H9 (cell line): ENCODE data around the gene CEBPE. TPM values are rescaled to one million over a fixed set of nuclear protein-coding genes. Genes with fewer than 3 reads are reported as not detected.

ENCODE experiments used
- DNase-seq: peaks from one replicate; pipeline ENCODE4 v3.0.0-alpha.2; 2017
- H2AFZ ChIP-seq: one replicate; pipeline ENCODE4 v1.6.1; 2013; ENCODE audit warnings: mild to moderate bottlenecking, low read length, control low read depth, moderate library complexity
- H2AK5ac ChIP-seq: 2 replicates; pipeline ENCODE4 v1.6.1; 2013; ENCODE audit warnings: low read length, control low read depth, mixed read lengths; ENCODE audit not compliant: insufficient read length
- H2BK120ac ChIP-seq: one replicate; pipeline ENCODE4 v1.6.1; 2013; ENCODE audit warnings: low read depth, mild to moderate bottlenecking, low read length, control low read depth, inconsistent platforms; ENCODE audit not compliant: poor library complexity, severe bottlenecking
- H2BK12ac ChIP-seq: 2 replicates; pipeline ENCODE4 v1.6.1; 2013; ENCODE audit warnings: low read length, control low read depth, mixed read lengths, low read depth; ENCODE audit not compliant: insufficient read length
- H2BK15ac ChIP-seq: 2 replicates; pipeline ENCODE4 v1.6.1; 2013; ENCODE audit warnings: low read depth, low read length, control low read depth
- H2BK20ac ChIP-seq: one replicate; pipeline ENCODE4 v1.6.1; 2013; ENCODE audit warnings: low read depth, mild to moderate bottlenecking, low read length, control low read depth, inconsistent platforms; ENCODE audit not compliant: poor library complexity, severe bottlenecking
- H2BK5ac ChIP-seq: 2 replicates; pipeline ENCODE4 v1.6.1; 2013; ENCODE audit warnings: low read length, control low read depth, mixed read lengths; ENCODE audit not compliant: insufficient read length
- H3K14ac ChIP-seq: 2 replicates; pipeline ENCODE4 v1.6.1; 2013; ENCODE audit warnings: low read length, control low read depth; ENCODE audit not compliant: insufficient read depth
- H3K18ac ChIP-seq: 2 replicates; pipeline ENCODE4 v1.6.1; 2013; ENCODE audit warnings: low read depth, mild to moderate bottlenecking, mixed read lengths, low read length, control low read depth; ENCODE audit not compliant: insufficient read length
- H3K23ac ChIP-seq: 2 replicates; pipeline ENCODE4 v1.6.1; 2013; ENCODE audit warnings: low read length, control low read depth, mixed read lengths, low read depth; ENCODE audit not compliant: insufficient read length
- H3K23me2 ChIP-seq: 2 replicates; pipeline ENCODE4 v1.6.1; 2013; ENCODE audit warnings: low read depth, mild to moderate bottlenecking, mixed read lengths, low read length, control low read depth; ENCODE audit not compliant: insufficient read length, poor library complexity, severe bottlenecking
- H3K27ac ChIP-seq: 2 replicates; pipeline ENCODE4 v1.5.1; 2013; ENCODE audit warnings: low read length, control low read depth, mixed read lengths, low read depth; ENCODE audit not compliant: insufficient read length
- H3K27me3 ChIP-seq: 2 replicates; pipeline ENCODE4 v1.6.1; 2013; ENCODE audit warnings: low read length, control low read depth, inconsistent platforms; ENCODE audit not compliant: insufficient read depth
- H3K4ac ChIP-seq: 2 replicates; pipeline ENCODE4 v1.6.1; 2013; ENCODE audit warnings: low read depth, mild to moderate bottlenecking, control low read depth, inconsistent platforms, low read length, moderate library complexity
- H3K4me1 ChIP-seq: 2 replicates; pipeline ENCODE4 v1.6.1; 2013; ENCODE audit warnings: low read length, control low read depth, inconsistent platforms; ENCODE audit not compliant: insufficient read depth
- H3K4me2 ChIP-seq: 2 replicates; pipeline ENCODE4 v1.6.1; 2013; ENCODE audit warnings: low read length, control low read depth, mixed read lengths; ENCODE audit not compliant: insufficient read length, insufficient read depth
- H3K56ac ChIP-seq: 2 replicates; pipeline ENCODE4 v1.6.1; 2013; ENCODE audit warnings: low read depth, mild to moderate bottlenecking, mixed read lengths, low read length, control low read depth; ENCODE audit not compliant: insufficient read length
- H3K79me1 ChIP-seq: 2 replicates; pipeline ENCODE4 v1.6.1; 2013; ENCODE audit warnings: low read depth, mild to moderate bottlenecking, moderate library complexity, low read length, control low read depth, inconsistent platforms; ENCODE audit not compliant: insufficient read depth, poor library complexity, severe bottlenecking
- H3K79me2 ChIP-seq: 2 replicates; pipeline ENCODE4 v1.6.1; 2013; ENCODE audit warnings: low read length, control low read depth, inconsistent platforms; ENCODE audit not compliant: insufficient read depth
- H3K9ac ChIP-seq: 2 replicates; pipeline ENCODE4 v1.6.1; 2013; ENCODE audit warnings: low read length, control low read depth, mixed read lengths; ENCODE audit not compliant: insufficient read length; ENCODE audit errors: extremely low read depth
- H3K9me3 ChIP-seq: one replicate; pipeline ENCODE4 v1.6.1; 2013; ENCODE audit warnings: low read depth, low read length, inconsistent platforms; ENCODE audit not compliant: control insufficient read depth
- H3T11ph ChIP-seq: one replicate; pipeline ENCODE4 v1.6.1; 2013; ENCODE audit warnings: mild to moderate bottlenecking, low read length, control low read depth, inconsistent platforms
- H4K20me1 ChIP-seq: one replicate; pipeline ENCODE4 v1.6.1; 2013; ENCODE audit not compliant: control insufficient read depth, insufficient read length, insufficient read depth
- H4K5ac ChIP-seq: 2 replicates; pipeline ENCODE4 v1.6.1; 2013; ENCODE audit warnings: low read depth, mild to moderate bottlenecking, mixed read lengths, low read length, control low read depth; ENCODE audit not compliant: insufficient read length
- H4K8ac ChIP-seq: replicated peaks from 2 replicates; pipeline ENCODE4 v1.6.1; 2013; ENCODE audit warnings: low read length, control low read depth, mixed read lengths, low read depth; ENCODE audit not compliant: insufficient read length
- H4K91ac ChIP-seq: 2 replicates; pipeline ENCODE4 v1.6.1; 2013; ENCODE audit warnings: low read depth, mild to moderate bottlenecking, moderate library complexity, mixed read lengths, low read length, control low read depth; ENCODE audit not compliant: insufficient read length
- H3K27ac Mint-ChIP-seq, 3 experiments: 2 replicates in 2 of 3; 3 replicates in 1 of 3; pipeline ENCODE4 v1.8.0; 2020 to 2021; ENCODE audit warnings: mixed read lengths in 3 of 3, mild to moderate bottlenecking in 1 of 3, moderate library complexity in 1 of 3
- H3K27me3 Mint-ChIP-seq: 2 replicates; pipeline ENCODE4 v1.8.0; 2021; ENCODE audit warnings: low read depth, mild to moderate bottlenecking, moderate library complexity, mixed read lengths
- H3K36me3 Mint-ChIP-seq, 3 experiments: 2 replicates in 2 of 3; 3 replicates in 1 of 3; pipeline ENCODE4 v1.8.0; 2020 to 2021; ENCODE audit warnings: low read depth in 3 of 3, mixed read lengths in 3 of 3; ENCODE audit not compliant: insufficient read depth in 1 of 3
- H3K4me1 Mint-ChIP-seq, 2 experiments: 2 replicates each; pipeline ENCODE4 v1.8.0; 2020; ENCODE audit warnings: mixed read lengths in 2 of 2
- H3K4me3 Mint-ChIP-seq, 2 experiments: 2 replicates in 1 of 2; 3 replicates in 1 of 2; pipeline ENCODE4 v1.8.0; 2020 to 2021; ENCODE audit warnings: mild to moderate bottlenecking in 2 of 2, mixed read lengths in 2 of 2, moderate library complexity in 1 of 2
- H3K9me3 Mint-ChIP-seq, 2 experiments: 2 replicates in 1 of 2; 3 replicates in 1 of 2; pipeline ENCODE4 v1.8.0; 2020; ENCODE audit warnings: mild to moderate bottlenecking in 2 of 2, mixed read lengths in 2 of 2, moderate library complexity in 1 of 2
- WGBS: extraction: QIAGEN DNeasy Blood & Tissue Kit; methylation state at CpG from one replicate; pipeline ENCODE4 v1.1.7; 2013; ENCODE audit warnings: missing lambda C conversion rate, low lambda C conversion rate, mixed read lengths; ENCODE audit not compliant: insufficient read length; ENCODE audit errors: extremely low coverage; 5-methylcytosine and 5-hydroxymethylcytosine counted together
- total RNA-seq: library from RNA; stranded (reverse); gene quantifications from 2 replicates; pipeline ENCODE4 v1.2.1, GENCODE V29; 2021
- TF ChIP-seq, protein P1 (sequence below): fragments of 200-600 bp; sonication (generic); conservative IDR thresholded peaks from 3 replicates; pipeline ENCODE4 v1.8.0; 2021; ENCODE audit warnings: antibody characterized with exemption, mild to moderate bottlenecking

The CEBPE gene
- total RNA-seq, 1 experiment from 2014 or later, result not detected

DNA sequence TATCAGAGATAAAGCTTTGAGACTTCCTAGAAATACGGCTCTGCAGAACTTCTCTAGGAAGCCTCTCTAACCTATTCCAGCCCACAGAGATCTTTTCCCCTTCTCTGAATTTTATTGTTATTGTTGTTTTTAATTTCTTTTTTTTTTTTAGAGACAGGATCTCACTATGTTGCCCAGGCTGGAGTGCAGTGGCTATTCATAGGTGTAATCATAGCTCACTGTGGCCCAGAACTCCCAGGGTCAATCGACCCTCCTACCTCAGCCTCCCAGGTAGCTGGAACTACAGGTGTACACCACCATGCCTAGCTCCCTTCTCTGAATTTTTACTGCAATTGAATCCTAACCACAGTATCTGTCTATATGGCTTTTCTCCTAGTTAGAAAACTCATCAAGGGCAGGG is 44.8 kb upstream of the CEBPE start:
- H3K4me1 ChIP-seq, result peaks cover 19% of the 10 kb centered on the region; the same call in 1 of the 2 replicates
- DNase-seq, result no peak
- H4K91ac ChIP-seq, result no peak overlapping the region
- H3K4me2 ChIP-seq, result no peak overlapping the region
- no peak overlapping the region for H3K14ac ChIP-seq
- H3K27ac Mint-ChIP-seq, result no peak overlapping the region
- TF ChIP-seq, protein P1, sequence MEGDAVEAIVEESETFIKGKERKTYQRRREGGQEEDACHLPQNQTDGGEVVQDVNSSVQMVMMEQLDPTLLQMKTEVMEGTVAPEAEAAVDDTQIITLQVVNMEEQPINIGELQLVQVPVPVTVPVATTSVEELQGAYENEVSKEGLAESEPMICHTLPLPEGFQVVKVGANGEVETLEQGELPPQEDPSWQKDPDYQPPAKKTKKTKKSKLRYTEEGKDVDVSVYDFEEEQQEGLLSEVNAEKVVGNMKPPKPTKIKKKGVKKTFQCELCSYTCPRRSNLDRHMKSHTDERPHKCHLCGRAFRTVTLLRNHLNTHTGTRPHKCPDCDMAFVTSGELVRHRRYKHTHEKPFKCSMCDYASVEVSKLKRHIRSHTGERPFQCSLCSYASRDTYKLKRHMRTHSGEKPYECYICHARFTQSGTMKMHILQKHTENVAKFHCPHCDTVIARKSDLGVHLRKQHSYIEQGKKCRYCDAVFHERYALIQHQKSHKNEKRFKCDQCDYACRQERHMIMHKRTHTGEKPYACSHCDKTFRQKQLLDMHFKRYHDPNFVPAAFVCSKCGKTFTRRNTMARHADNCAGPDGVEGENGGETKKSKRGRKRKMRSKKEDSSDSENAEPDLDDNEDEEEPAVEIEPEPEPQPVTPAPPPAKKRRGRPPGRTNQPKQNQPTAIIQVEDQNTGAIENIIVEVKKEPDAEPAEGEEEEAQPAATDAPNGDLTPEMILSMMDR, result no peak
- peaks cover 42 to 54% (median 50%) of the 10 kb centered on the region in 3 experiments for H3K36me3 Mint-ChIP-seq
- H2BK15ac ChIP-seq, result no peak overlapping the region
- H3K9ac ChIP-seq, result no peak overlapping the region
- H4K20me1 ChIP-seq, result no peaks in the 10 kb centered on the region
- H3K9me3 Mint-ChIP-seq, result no peaks in the 10 kb centered on the region
- no peaks in the 10 kb centered on the region for H3K79me1 ChIP-seq
- no peak overlapping the region for H3K23ac ChIP-seq
- no peak overlapping the region for H3K56ac ChIP-seq
- no peak overlapping the region for H3K18ac ChIP-seq
- H3K4me3 Mint-ChIP-seq, result no peak overlapping the region
- H2AFZ ChIP-seq, result no peak overlapping the region
- H3K9me3 ChIP-seq, result no peaks in the 10 kb centered on the region
- H3K27me3 ChIP-seq, result no peaks in the 10 kb centered on the region
- peaks cover 40 to 43% of the 10 kb centered on the region in 2 experiments for H3K4me1 Mint-ChIP-seq
- H3K27me3 Mint-ChIP-seq, result no peaks in the 10 kb centered on the region
- H2BK5ac ChIP-seq, result no peak overlapping the region
- no peak overlapping the region for H2AK5ac ChIP-seq
- H2BK12ac ChIP-seq, result no peak overlapping the region
- H3K79me2 ChIP-seq, result no peaks in the 10 kb centered on the region; the same call in 1 of the 2 replicates
- H4K8ac ChIP-seq, result no peak overlapping the region
- no CpG with 5 or more reads among the region's 2 CpGs for WGBS
- peaks cover 4% of the 10 kb centered on the region for H3K23me2 ChIP-seq
- H4K5ac ChIP-seq, result no peak overlapping the region
- H3K27ac ChIP-seq, result no peak overlapping the region
- H2BK120ac ChIP-seq, result no peak overlapping the region
- H2BK20ac ChIP-seq, result no peak overlapping the region
- no peak overlapping the region for H3T11ph ChIP-seq
- no peak overlapping the region for H3K4ac ChIP-seq
